ENCODE results near the gene FUT3. TPM values are rescaled to one million over a fixed set of nuclear protein-coding genes. Genes with fewer than 3 reads are reported as not detected.
A peak's percentile ranks its signal among the peaks of the same experiment; 100 is the strongest.

FUT3 gene
- total and polyA plus RNA-seq, 9 of the 15 experiments (the other 6 are each of a cell fraction or from before 2014, with no cell fraction given): 0.09 TPM; not detected in 8

DNA sequence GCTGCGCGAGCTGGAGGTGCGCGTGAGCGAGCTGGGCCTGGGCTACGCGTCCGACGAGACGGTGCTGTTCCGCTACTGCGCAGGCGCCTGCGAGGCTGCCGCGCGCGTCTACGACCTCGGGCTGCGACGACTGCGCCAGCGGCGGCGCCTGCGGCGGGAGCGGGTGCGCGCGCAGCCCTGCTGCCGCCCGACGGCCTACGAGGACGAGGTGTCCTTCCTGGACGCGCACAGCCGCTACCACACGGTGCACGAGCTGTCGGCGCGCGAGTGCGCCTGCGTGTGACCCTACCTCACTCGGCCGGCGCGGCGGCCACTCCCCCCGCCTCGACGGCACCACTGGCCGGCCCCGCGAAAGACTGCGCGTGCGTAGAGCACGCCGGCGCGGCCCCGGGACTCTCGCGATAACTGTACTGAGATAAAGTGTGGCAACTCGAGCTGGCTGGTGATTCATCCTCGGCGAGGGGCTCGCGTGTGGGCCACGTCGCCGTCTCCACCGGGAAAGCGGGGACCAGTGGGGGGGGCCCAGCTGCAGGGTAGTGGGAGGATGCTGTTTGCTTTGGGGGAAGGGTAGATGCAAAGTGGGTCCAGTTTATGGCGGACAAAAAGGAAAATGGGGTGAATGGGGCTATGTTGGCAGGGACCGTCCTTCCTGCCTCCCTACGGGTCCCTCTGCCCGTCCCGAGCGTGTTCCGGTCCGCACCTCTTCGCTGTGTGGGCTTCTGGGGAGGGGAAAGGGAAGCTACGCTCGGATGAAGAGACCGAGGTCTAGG lies 23.2 kb downstream of the FUT3 start (continued):
- TF ChIP-seq SRSF9 (IDR thresholded peaks at IDR 0.05; ENCODE audit: borderline replicate concordance, low read depth, low read length): no peak
- TF ChIP-seq PHF8 (IDR thresholded peaks at IDR 0.05; ENCODE audit: borderline replicate concordance, low read length): peak; percentile 99
- TF ChIP-seq ZNF79 (CRISPR knock-in tag; IDR thresholded peaks at IDR 0.05; ENCODE audit: low read depth): no peak
- TF ChIP-seq, protein P1, sequence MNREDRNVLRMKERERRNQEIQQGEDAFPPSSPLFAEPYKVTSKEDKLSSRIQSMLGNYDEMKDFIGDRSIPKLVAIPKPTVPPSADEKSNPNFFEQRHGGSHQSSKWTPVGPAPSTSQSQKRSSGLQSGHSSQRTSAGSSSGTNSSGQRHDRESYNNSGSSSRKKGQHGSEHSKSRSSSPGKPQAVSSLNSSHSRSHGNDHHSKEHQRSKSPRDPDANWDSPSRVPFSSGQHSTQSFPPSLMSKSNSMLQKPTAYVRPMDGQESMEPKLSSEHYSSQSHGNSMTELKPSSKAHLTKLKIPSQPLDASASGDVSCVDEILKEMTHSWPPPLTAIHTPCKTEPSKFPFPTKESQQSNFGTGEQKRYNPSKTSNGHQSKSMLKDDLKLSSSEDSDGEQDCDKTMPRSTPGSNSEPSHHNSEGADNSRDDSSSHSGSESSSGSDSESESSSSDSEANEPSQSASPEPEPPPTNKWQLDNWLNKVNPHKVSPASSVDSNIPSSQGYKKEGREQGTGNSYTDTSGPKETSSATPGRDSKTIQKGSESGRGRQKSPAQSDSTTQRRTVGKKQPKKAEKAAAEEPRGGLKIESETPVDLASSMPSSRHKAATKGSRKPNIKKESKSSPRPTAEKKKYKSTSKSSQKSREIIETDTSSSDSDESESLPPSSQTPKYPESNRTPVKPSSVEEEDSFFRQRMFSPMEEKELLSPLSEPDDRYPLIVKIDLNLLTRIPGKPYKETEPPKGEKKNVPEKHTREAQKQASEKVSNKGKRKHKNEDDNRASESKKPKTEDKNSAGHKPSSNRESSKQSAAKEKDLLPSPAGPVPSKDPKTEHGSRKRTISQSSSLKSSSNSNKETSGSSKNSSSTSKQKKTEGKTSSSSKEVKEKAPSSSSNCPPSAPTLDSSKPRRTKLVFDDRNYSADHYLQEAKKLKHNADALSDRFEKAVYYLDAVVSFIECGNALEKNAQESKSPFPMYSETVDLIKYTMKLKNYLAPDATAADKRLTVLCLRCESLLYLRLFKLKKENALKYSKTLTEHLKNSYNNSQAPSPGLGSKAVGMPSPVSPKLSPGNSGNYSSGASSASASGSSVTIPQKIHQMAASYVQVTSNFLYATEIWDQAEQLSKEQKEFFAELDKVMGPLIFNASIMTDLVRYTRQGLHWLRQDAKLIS (CRISPR knock-in tag; IDR thresholded peaks at IDR 0.05): peak; percentile 79; the same call in 1 of the 2 replicates
- TF ChIP-seq, protein P2, sequence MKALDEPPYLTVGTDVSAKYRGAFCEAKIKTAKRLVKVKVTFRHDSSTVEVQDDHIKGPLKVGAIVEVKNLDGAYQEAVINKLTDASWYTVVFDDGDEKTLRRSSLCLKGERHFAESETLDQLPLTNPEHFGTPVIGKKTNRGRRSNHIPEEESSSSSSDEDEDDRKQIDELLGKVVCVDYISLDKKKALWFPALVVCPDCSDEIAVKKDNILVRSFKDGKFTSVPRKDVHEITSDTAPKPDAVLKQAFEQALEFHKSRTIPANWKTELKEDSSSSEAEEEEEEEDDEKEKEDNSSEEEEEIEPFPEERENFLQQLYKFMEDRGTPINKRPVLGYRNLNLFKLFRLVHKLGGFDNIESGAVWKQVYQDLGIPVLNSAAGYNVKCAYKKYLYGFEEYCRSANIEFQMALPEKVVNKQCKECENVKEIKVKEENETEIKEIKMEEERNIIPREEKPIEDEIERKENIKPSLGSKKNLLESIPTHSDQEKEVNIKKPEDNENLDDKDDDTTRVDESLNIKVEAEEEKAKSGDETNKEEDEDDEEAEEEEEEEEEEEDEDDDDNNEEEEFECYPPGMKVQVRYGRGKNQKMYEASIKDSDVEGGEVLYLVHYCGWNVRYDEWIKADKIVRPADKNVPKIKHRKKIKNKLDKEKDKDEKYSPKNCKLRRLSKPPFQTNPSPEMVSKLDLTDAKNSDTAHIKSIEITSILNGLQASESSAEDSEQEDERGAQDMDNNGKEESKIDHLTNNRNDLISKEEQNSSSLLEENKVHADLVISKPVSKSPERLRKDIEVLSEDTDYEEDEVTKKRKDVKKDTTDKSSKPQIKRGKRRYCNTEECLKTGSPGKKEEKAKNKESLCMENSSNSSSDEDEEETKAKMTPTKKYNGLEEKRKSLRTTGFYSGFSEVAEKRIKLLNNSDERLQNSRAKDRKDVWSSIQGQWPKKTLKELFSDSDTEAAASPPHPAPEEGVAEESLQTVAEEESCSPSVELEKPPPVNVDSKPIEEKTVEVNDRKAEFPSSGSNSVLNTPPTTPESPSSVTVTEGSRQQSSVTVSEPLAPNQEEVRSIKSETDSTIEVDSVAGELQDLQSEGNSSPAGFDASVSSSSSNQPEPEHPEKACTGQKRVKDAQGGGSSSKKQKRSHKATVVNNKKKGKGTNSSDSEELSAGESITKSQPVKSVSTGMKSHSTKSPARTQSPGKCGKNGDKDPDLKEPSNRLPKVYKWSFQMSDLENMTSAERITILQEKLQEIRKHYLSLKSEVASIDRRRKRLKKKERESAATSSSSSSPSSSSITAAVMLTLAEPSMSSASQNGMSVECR (CRISPR knock-in tag; IDR thresholded peaks at IDR 0.05): peak; percentile 67
- TF ChIP-seq, protein P3, sequence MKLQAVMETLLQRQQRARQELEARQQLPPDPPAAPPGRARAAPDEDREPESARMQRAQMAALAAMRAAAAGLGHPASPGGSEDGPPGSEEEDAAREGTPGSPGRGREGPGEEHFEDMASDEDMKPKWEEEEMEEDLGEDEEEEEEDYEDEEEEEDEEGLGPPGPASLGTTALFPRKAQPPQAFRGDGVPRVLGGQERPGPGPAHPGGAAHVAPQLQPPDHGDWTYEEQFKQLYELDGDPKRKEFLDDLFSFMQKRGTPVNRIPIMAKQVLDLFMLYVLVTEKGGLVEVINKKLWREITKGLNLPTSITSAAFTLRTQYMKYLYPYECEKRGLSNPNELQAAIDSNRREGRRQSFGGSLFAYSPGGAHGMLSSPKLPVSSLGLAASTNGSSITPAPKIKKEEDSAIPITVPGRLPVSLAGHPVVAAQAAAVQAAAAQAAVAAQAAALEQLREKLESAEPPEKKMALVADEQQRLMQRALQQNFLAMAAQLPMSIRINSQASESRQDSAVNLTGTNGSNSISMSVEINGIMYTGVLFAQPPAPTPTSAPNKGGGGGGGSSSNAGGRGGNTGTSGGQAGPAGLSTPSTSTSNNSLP (IDR thresholded peaks at IDR 0.05; ENCODE audit: borderline replicate concordance, low read depth, low read length): no peak
- 0 out of 2 replicates have a peak, but pooled peaks have one; percentile 56 for TF ChIP-seq PTBP1 (IDR thresholded peaks at IDR 0.05; ENCODE audit: low read depth, low read length)
- peak; percentile 85 for TF ChIP-seq POLR2AphosphoS5 (IDR thresholded peaks at IDR 0.05; ENCODE audit: control insufficient read depth, insufficient read depth, low read depth, low read length)
- TF ChIP-seq, protein P4, sequence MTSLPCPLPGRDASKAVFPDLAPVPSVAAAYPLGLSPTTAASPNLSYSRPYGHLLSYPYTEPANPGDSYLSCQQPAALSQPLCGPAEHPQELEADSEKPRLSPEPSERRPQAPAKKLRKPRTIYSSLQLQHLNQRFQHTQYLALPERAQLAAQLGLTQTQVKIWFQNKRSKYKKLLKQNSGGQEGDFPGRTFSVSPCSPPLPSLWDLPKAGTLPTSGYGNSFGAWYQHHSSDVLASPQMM (CRISPR knock-in tag; IDR thresholded peaks at IDR 0.05): no peak
- TF ChIP-seq ZNF274 (IDR thresholded peaks at IDR 0.05; ENCODE audit: borderline replicate concordance, low read depth, low read length): no peak
- no peak for TF ChIP-seq ZNF146 (CRISPR knock-in tag; IDR thresholded peaks at IDR 0.05; ENCODE audit: unreplicated experiment)
- no peak for TF ChIP-seq HMG20B (CRISPR knock-in tag; IDR thresholded peaks at IDR 0.05)

All from K562 (cell line).